DOHH2 (cell line): ENCODE results near the gene RNF222.

Experiments used
- H3F3A ChIP-seq: fragments of 200-600 bp; sonication (generic), shearing (Covaris generic); 2 replicates; pipeline ENCODE4 v1.6.0; 2016; ENCODE audit warnings: antibody characterized with exemption, mild to moderate bottlenecking; ENCODE audit not compliant: control insufficient read depth, insufficient read depth
- H3K27ac ChIP-seq: fragments of 200-600 bp; sonication (generic); 2 replicates; pipeline ENCODE4 v1.5.1; 2014; ENCODE audit warnings: low read depth, mild to moderate bottlenecking, low read length, moderate library complexity
- H3K27me3 ChIP-seq: fragments of 200-600 bp; sonication (generic); 2 replicates; pipeline ENCODE4 v1.6.1; 2014; ENCODE audit warnings: mild to moderate bottlenecking, low read length, mixed read lengths; ENCODE audit not compliant: control insufficient read depth
- H3K36me3 ChIP-seq: fragments of 200-600 bp; sonication (generic); 2 replicates; pipeline ENCODE4 v1.6.1; 2014; ENCODE audit warnings: mild to moderate bottlenecking, low read length, moderate library complexity, mixed read lengths; ENCODE audit not compliant: control insufficient read depth
- H3K4me1 ChIP-seq: fragments of 200-600 bp; sonication (generic); 2 replicates; pipeline ENCODE4 v1.6.1; 2014; ENCODE audit warnings: mild to moderate bottlenecking, low read length, mixed read lengths; ENCODE audit not compliant: control insufficient read depth
- H3K4me2 ChIP-seq: fragments of 200-600 bp; sonication (generic); 2 replicates; pipeline ENCODE4 v1.6.0; 2014; ENCODE audit warnings: mild to moderate bottlenecking, low read length, moderate library complexity
- H3K4me3 ChIP-seq: fragments of 200-600 bp; sonication (generic); 2 replicates; pipeline ENCODE4 v1.5.1; 2014; ENCODE audit warnings: mild to moderate bottlenecking, low read length, mixed read lengths
- H3K79me2 ChIP-seq: fragments of 200-600 bp; sonication (generic); 2 replicates; pipeline ENCODE4 v1.6.1; 2014; ENCODE audit warnings: mild to moderate bottlenecking, low read length, mixed read lengths; ENCODE audit not compliant: control insufficient read depth
- H3K9me2 ChIP-seq: fragments of 200-600 bp; sonication (generic); replicated peaks from 2 replicates; pipeline ENCODE4 v1.6.1; 2014; ENCODE audit warnings: mild to moderate bottlenecking, low read length, mixed read lengths; ENCODE audit not compliant: control insufficient read depth
- H3K9me3 ChIP-seq: fragments of 200-600 bp; sonication (generic); 2 replicates; pipeline ENCODE4 v1.6.1; 2014; ENCODE audit warnings: antibody characterized with exemption, low read length, mixed read lengths; ENCODE audit not compliant: control insufficient read depth, insufficient read depth
- H4K20me1 ChIP-seq: fragments of 200-600 bp; sonication (generic); 2 replicates; pipeline ENCODE4 v1.6.0; 2014; ENCODE audit warnings: low read depth, mild to moderate bottlenecking, antibody characterized with exemption, low read length, moderate library complexity; ENCODE audit not compliant: control insufficient read depth, insufficient read depth
- EZH2phosphoT487 ChIP-seq: fragments of 200-600 bp; sonication (generic); IDR thresholded peaks from 2 replicates; pipeline ENCODE4 v1.6.1; 2017; ENCODE audit warnings: borderline replicate concordance, mild to moderate bottlenecking, antibody characterized with exemption, low read length, moderate library complexity, mixed read lengths
- TF ChIP-seq, protein P1 (sequence below): fragments of 200-600 bp; sonication (generic); IDR thresholded peaks from one replicate; pipeline ENCODE4 v1.5.1; 2014; ENCODE audit warnings: antibody characterized with exemption, mild to moderate bottlenecking, low read depth, low read length; ENCODE audit not compliant: poor library complexity, severe bottlenecking

RNF222 gene

DNA sequence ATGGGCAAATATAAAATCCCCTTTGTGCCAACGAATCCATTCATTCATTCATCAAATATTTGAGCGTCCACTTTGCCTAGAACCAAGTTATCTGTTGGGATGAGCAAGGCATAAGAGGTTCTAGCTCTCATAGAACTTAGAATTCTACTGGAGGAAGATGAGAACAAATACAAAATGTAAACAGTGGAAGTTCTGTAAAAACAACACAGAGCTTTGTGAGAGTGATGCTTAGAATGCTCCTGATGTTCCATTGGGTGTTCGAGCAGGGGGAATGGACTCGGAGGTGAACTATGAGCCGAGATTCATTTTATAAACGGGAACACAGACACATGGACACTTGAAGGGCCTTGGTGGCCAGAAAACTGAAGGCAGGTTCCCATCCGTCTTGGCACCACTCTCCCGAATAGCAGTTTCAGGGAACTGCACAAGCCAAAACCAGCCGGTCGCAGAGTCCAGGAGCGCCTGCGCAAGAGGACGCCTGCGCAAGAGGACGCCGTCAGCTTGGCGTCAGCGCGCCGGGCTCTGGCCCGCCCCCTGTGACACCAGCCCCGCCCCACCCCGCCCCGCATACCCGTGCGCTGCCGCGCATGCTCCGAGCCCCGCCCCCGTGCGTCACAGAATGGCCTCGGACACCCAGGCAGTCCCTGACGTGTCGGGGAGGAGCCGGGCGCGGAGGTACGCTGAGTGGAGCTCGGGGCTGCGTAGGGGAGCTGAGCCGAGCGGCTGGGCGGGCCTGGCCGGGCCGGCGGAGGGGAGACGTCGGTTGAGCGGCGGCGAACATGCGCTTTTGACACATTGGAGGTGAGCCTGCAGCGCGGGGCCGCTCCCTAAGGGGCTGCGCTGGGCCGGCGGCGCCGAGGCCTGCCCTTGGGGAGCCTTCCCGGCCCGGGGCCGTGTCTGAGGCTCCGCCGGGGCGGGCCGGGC is 37.9 kb upstream of the RNF222 start, which contains the start of gene NDEL1:
Gene NDEL1 (plus strand): TSS at position 640 of the 924 bp plus-strand sequence. CDS start 8,388 bp downstream, outside the sequence.
- H3K4me3 ChIP-seq, result peak within 1 kb of the TSS; percentile 87
- H3K27ac ChIP-seq, result peak within 1 kb of the TSS; percentile 72
- no peaks in the 10 kb centered on the region for H3K9me2 ChIP-seq
- H3F3A ChIP-seq, result no peaks in the 10 kb centered on the region
- H3K4me2 ChIP-seq, result peak within 1 kb of the TSS; percentile 87
- TF ChIP-seq EZH2phosphoT487, result no peak
- TF ChIP-seq, protein P1, sequence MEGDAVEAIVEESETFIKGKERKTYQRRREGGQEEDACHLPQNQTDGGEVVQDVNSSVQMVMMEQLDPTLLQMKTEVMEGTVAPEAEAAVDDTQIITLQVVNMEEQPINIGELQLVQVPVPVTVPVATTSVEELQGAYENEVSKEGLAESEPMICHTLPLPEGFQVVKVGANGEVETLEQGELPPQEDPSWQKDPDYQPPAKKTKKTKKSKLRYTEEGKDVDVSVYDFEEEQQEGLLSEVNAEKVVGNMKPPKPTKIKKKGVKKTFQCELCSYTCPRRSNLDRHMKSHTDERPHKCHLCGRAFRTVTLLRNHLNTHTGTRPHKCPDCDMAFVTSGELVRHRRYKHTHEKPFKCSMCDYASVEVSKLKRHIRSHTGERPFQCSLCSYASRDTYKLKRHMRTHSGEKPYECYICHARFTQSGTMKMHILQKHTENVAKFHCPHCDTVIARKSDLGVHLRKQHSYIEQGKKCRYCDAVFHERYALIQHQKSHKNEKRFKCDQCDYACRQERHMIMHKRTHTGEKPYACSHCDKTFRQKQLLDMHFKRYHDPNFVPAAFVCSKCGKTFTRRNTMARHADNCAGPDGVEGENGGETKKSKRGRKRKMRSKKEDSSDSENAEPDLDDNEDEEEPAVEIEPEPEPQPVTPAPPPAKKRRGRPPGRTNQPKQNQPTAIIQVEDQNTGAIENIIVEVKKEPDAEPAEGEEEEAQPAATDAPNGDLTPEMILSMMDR, result no peak
- peaks cover 11% of the 10 kb centered on the region for H3K4me1 ChIP-seq
- peaks cover 11% of the 10 kb centered on the region for H3K36me3 ChIP-seq
- H4K20me1 ChIP-seq, result peaks cover 3% of the 10 kb centered on the region; the same call in 1 of the 2 replicates
- peaks cover 47% of the 10 kb centered on the region for H3K79me2 ChIP-seq
- H3K27me3 ChIP-seq, result no peaks in the 10 kb centered on the region
- no peaks in the 10 kb centered on the region for H3K9me3 ChIP-seq

DNA sequence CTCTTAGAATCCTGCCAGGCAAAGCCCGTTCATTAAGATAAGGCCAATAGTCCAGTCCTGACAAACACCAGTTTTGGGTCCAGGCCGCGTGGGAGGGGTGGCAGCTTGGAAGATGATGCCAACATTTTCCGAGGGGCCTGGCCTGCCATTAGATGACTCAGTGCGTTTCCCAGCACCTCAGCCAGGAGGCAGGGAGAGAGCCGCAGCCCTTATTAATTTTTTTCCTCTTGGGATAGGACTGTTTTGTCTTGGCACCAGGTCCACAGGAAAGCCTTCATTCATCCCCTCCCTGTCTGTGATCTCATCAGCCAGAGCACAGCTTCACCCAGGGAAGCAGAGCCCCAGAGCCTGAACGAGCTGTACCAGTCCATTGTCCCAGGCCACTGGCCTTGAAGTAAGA is 33.3 kb upstream of the RNF222 start:
- TF ChIP-seq, protein P1, result no peak
- TF ChIP-seq EZH2phosphoT487, result no peak

DNA sequence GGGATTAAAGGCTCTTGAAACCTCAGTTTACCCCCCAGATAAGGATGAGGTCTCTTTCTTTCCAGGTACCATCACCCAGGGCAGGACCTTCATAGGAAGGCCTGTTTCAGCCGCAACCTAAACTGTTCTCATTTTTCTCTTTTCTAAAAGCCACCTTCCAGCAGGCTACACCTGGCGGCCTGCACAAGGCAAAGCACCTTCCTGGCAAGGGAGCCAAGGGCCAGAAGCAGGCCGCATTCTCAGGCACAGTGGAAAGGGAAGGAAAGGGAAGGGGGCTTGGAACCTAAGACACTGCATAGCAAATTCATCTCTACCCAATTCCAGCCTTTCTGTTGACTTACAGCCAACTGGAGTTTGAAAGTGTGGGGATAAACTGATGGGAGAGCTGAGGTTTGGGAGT is 29.2 kb upstream of the RNF222 start:
- Histone ChIP-seq H3K36me3 (no peaks in the 10 kb centered on the region), H3K79me2 (no peaks in the 10 kb centered on the region), H3K4me1 (no peaks in the 10 kb centered on the region), H3K4me3 (no peak overlapping the region), H3K4me2 (no peak overlapping the region), H3K9me2 (no peaks in the 10 kb centered on the region), H3F3A (no peaks in the 10 kb centered on the region), H3K9me3 (no peaks in the 10 kb centered on the region), H3K27ac (no peak overlapping the region), H3K27me3 (peaks cover 4% of the 10 kb centered on the region), H4K20me1 (no peaks in the 10 kb centered on the region)
- TF ChIP-seq EZH2phosphoT487, result no peak
- TF ChIP-seq, protein P1, result no peak

More for the DNA sequence above, 33.3 kb upstream of the RNF222 start:
- Histone ChIP-seq H4K20me1 (no peaks in the 10 kb centered on the region), H3K4me1 (peaks cover 5% of the 10 kb centered on the region), H3K36me3 (peaks cover 1% of the 10 kb centered on the region; the same call in 1 of the 2 replicates), H3K79me2 (peaks cover 1% of the 10 kb centered on the region), H3K4me3 (no peak overlapping the region), H3K27ac (no peak overlapping the region), H3K9me3 (no peaks in the 10 kb centered on the region), H3K9me2 (no peaks in the 10 kb centered on the region), H3K27me3 (no peaks in the 10 kb centered on the region), H3K4me2 (no peak overlapping the region), H3F3A (no peaks in the 10 kb centered on the region)
